ENCODE measurements around the gene PTPRA. TPM values are rescaled to one million over a fixed set of nuclear protein-coding genes. Genes with fewer than 3 reads are reported as not detected.

Gene PTPRA
- total RNA-seq, 2 experiments from 2014 or later = 65.4 to 69.5 TPM

DNA sequence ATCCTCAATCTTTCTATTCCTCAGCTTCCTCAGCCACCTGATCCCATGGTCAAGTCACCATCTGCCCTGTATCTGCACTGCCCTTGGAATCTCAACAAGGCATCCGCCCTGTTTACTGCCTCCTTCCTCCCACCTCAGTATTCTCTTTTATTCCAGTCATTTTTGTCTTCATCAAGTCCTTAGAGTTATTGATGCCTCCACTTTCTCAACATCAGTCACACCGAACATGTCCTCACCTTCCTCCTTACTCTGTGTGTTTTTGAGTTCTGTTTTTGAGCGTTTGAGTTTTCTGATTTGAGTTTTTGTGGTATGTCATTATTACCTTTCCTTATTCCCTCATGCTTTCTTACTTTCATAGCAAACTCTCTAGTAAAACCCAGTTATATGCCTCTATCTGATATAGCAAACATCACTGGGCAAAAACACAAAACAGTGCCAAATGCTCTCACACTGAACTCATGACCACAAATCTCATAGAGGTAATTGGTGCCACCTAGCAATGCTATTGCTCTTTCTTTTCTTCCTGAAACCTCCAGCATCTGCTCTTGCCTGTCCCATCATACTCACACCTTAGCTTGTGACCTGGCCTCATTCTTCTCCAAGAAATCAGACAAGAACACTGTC lies 158.4 kb downstream of the PTPRA start:
- H3K36me3 Mint-ChIP-seq (ENCODE audit: low read depth) = peaks cover 65% of the 10 kb centered on the region
- H3K9me3 ChIP-seq (ENCODE audit: control insufficient read depth in 1 of 2, insufficient read depth in 1 of 2, low read length in 2 of 2) = no peaks in the 10 kb centered on the region
- H3K27ac ChIP-seq (ENCODE audit: low read depth in 1 of 2, low read length in 2 of 2) = no peak overlapping the region
- H3K36me3 ChIP-seq (ENCODE audit: insufficient read depth, low read length) = peaks cover 67% of the 10 kb centered on the region
- H3K4me3 Mint-ChIP-seq = no peak overlapping the region
- no peaks in the 10 kb centered on the region for H3K4me1 ChIP-seq (ENCODE audit: insufficient read depth, low read length)
- H3K9me3 Mint-ChIP-seq = no peaks in the 10 kb centered on the region
- no peaks in the 10 kb centered on the region for H3K27me3 Mint-ChIP-seq
- intact Hi-C loops (cut with DNase I, micrococcal nuclease) = no loop called here
- TF ChIP-seq, protein P1, sequence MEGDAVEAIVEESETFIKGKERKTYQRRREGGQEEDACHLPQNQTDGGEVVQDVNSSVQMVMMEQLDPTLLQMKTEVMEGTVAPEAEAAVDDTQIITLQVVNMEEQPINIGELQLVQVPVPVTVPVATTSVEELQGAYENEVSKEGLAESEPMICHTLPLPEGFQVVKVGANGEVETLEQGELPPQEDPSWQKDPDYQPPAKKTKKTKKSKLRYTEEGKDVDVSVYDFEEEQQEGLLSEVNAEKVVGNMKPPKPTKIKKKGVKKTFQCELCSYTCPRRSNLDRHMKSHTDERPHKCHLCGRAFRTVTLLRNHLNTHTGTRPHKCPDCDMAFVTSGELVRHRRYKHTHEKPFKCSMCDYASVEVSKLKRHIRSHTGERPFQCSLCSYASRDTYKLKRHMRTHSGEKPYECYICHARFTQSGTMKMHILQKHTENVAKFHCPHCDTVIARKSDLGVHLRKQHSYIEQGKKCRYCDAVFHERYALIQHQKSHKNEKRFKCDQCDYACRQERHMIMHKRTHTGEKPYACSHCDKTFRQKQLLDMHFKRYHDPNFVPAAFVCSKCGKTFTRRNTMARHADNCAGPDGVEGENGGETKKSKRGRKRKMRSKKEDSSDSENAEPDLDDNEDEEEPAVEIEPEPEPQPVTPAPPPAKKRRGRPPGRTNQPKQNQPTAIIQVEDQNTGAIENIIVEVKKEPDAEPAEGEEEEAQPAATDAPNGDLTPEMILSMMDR (IDR thresholded peaks at IDR 0.05) = no peak
- ATAC-seq (ENCODE audit: poor library complexity) = no peak
- DNase-seq = no peak
- no peak overlapping the region for H3K27ac Mint-ChIP-seq
- CTCF ChIA-PET = no interaction called here
- H3K4me3 ChIP-seq (ENCODE audit: low read length) = no peak overlapping the region
- POLR2A ChIA-PET = no interaction called here
- H3K4me1 Mint-ChIP-seq (ENCODE audit: low read depth) = no peaks in the 10 kb centered on the region
- H3K27me3 ChIP-seq (ENCODE audit: control insufficient read depth in 1 of 2, insufficient read depth in 2 of 2, low read length in 2 of 2) = no peaks in the 10 kb centered on the region

- peaks cover 65% of the 10 kb centered on the region for H3K36me3 Mint-ChIP-seq (ENCODE audit: low read depth)
- ATAC-seq (ENCODE audit: poor library complexity) (no peak), DNase-seq (no peak)
- Histone ChIP-seq H3K27me3 (ENCODE audit: control insufficient read depth in 1 of 2, insufficient read depth in 2 of 2, low read length in 2 of 2) (no peaks in the 10 kb centered on the region), H3K36me3 (ENCODE audit: insufficient read depth, low read length) (peaks cover 67% of the 10 kb centered on the region), H3K4me3 (ENCODE audit: low read length) (no peak overlapping the region), H3K9me3 (ENCODE audit: control insufficient read depth in 1 of 2, insufficient read depth in 1 of 2, low read length in 2 of 2) (no peaks in the 10 kb centered on the region), H3K4me1 (ENCODE audit: insufficient read depth, low read length) (no peaks in the 10 kb centered on the region), H3K27ac (ENCODE audit: low read depth in 1 of 2, low read length in 2 of 2) (no peak overlapping the region)
- TF ChIP-seq, protein P1 (IDR thresholded peaks at IDR 0.05) = no peak
- H3K27me3 Mint-ChIP-seq = no peaks in the 10 kb centered on the region
- POLR2A ChIA-PET = no interaction called here
- CTCF ChIA-PET = no interaction called here
- no peaks in the 10 kb centered on the region for H3K9me3 Mint-ChIP-seq
- no peaks in the 10 kb centered on the region for H3K4me1 Mint-ChIP-seq (ENCODE audit: low read depth)
- intact Hi-C loops (cut with DNase I, micrococcal nuclease) = no loop called here
- H3K27ac Mint-ChIP-seq = no peak overlapping the region
- no peak overlapping the region for H3K4me3 Mint-ChIP-seq
Measured at GRCh38 chr20:3032624-3033023, 159.3 kb downstream of the PTPRA start.

DNA sequence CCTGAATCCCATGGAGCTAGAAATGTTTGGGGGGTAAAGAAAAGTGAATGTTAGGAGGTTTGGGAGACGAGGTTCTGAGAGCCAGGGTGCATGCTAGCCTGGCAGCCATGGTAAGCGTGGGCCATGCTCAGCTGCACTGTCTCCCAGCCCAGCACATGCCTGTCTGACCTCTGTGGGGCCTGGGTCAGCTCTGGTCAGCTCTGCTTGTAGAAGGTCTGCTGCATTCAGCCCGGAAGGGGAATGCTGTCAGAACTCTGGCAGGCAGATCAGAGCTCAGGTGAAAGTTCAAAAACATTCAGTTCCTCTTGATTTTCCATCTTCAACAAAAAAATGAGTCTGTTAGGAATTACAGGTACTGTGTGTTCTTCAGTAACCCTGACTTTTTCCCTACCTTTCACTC lies 164.4 kb downstream of the PTPRA start:
- H3K36me3 ChIP-seq (ENCODE audit: insufficient read depth, low read length) = peaks cover 65% of the 10 kb centered on the region
- H3K4me3 Mint-ChIP-seq = no peak overlapping the region
- CTCF ChIA-PET = no interaction called here
- no peak overlapping the region for H3K27ac Mint-ChIP-seq
- H3K4me3 ChIP-seq (ENCODE audit: low read length) = no peak overlapping the region
- no peaks in the 10 kb centered on the region for H3K27me3 ChIP-seq (ENCODE audit: control insufficient read depth in 1 of 2, insufficient read depth in 2 of 2, low read length in 2 of 2)
- no peak for DNase-seq
- H3K4me1 Mint-ChIP-seq (ENCODE audit: low read depth) = no peaks in the 10 kb centered on the region
- H3K9me3 Mint-ChIP-seq = no peaks in the 10 kb centered on the region
- ATAC-seq (ENCODE audit: poor library complexity) = no peak
- TF ChIP-seq, protein P1 (IDR thresholded peaks at IDR 0.05) = no peak
- H3K27ac ChIP-seq (ENCODE audit: low read depth in 1 of 2, low read length in 2 of 2) = peak overlapping the region in 1 of 2 donors; percentile 1
- H3K36me3 Mint-ChIP-seq (ENCODE audit: low read depth) = peaks cover 74% of the 10 kb centered on the region
- POLR2A ChIA-PET = no interaction called here
- no peaks in the 10 kb centered on the region for H3K27me3 Mint-ChIP-seq
- H3K4me1 ChIP-seq (ENCODE audit: insufficient read depth, low read length) = no peaks in the 10 kb centered on the region
- intact Hi-C loops (cut with DNase I, micrococcal nuclease) = no loop called here
- no peaks in the 10 kb centered on the region for H3K9me3 ChIP-seq (ENCODE audit: control insufficient read depth in 1 of 2, insufficient read depth in 1 of 2, low read length in 2 of 2)

Measured in CD4-positive, alpha-beta T cell (primary cell).